Islet of Langerhans (tissue), 1 donor: ENCODE data around the gene TFF1.

ENCODE experiments used
- FAIRE-seq: peaks from one replicate; lab custom pipeline; 2011; peaks lifted over from hg19 to GRCh38; lab: Jason Lieb, UNC

TFF1 gene

DNA sequence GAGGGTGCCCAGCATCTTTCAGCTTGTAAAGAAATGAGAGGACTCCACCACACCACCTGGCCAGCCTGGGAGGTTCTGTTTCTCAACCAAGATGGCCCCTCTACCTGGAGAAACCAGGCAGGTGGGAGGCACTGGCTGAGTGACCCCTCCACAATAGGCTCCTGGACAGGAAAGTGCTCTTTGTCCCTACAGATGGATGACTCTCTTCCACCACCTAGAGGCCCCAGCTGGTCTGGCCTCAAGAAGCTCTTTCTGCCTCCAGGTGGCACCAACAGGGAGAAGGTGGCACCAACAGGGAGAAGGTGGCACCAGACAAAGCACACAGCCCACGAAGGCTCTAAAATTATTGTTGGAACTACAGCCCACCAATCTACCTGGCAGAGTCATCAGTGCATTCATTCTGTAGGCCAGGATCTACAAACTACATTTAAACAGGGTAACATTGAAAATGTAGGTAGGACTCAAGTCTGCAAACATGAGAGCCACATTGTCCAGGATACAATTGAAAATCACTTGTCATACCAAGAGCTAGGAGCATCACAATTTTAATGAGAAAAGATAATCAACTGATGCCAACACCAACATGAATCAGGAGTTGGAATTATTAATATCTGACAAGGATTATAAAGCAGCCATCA, 15.1 kb upstream of the TFF1 start:
- FAIRE-seq, result no peak

DNA sequence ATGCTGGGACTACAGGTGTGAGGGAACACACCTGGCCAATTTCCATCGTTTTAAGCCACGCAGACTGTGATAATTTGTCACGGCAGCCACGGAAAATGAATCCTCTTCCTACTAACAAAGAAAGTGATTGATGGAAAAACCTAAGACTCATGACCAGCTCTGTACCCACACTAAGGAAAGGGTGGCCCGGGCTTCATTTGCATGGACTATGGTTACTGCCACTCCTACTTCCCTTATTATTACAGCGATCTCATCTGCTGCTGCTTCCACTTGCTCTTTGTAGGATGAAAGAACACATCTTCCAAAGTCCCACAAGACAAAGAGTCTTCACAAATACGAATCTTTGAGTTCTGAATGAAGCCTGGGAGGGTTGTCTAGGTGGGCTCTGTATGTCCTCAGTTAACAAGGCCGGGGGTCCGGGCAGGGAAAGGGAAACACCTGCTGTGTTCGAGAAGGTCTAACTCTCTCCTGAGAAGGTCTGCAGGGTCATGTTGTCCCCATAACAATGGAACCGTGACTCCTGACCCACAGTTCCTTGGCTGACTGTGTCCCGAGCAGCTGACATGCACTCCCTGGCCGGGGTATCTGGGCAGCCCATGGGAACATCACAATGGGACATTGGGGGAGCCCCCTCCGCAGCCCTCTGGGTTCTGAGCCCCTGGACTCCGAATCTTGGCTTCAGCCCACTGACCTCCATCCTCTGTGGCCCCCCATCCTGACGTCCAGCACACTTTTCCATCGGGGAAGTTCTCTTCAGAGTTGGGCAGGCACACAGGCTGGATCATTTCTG, 13.3 kb upstream of the TFF1 start:
- no peak for FAIRE-seq

DNA sequence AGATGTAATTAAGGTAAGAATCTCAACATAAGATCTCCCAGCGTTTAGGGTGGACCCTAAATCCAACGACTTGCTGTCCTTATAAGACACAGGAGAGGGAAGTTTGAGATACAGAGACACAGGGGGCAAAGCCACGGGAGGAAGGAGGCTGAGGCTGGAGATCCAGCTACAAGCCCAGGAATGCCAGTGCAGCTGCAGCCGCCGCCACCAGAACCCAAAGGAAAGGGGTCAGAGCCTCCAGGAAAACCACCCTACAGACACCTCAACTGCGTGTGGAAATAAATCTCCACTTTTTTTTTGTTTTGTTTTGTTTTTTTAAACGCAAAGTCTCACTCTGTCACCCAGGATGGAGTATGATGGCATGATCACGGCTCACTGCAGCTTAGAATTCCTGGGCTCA, 12.1 kb upstream of the TFF1 start:
- no peak for FAIRE-seq

DNA sequence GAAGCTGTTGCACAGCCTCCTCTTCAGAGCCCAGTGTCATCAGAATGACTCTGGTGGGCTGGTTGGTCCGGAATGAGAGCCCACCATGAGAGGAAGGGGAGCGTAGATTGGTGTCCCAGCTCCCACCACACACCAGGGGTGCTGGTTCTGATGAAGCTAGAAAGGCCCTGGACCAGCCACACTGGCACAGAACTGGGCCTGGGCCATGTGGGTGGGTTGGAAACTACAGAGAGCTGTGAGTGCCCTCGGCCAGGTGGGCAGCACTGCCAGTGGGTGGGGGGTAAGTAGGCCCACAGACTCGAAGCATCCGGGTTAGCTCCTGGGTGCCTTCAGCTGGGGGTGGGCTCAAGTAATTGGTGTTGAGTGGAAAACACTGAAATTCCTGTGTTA, 11.6 kb upstream of the TFF1 start:
- FAIRE-seq, result no peak

DNA sequence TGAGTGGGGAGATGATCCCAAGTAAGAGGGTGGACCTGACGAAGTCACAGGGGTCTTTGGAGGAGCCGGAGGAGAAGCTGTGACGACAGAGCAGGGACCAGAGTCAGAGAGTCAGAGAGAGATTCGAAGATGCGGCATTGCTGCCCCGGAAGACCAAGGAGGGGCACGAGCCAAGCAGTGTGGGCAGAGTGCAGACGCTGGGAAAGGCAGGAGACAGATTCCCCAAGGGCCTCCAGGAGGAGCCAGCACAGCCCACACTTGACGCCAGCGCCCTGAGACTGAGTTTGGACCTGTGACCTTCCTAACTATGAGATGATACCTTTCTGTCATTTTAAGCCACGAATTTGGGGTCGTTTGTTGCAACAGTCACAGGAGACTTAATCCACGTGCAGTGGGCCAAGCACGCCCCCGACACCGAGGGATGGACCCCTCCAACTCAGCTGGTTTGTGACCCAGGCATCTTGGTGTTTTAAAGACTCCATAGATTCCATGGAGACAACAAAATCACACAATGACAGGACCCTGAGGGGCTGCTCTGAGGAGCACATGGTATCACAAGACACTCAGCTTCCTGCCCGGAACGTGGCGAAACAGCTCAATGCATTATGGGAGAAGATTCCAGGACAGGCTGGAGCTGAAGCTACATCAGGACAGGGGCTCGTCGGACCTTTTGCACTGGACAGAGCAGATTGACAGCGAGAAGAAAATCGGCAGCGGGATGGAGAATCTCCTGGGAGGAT, 11.0 kb upstream of the TFF1 start:
- FAIRE-seq, result no peak

GRCh38 chr21:42376338-42376982, 10.1 kb upstream of the TFF1 start:
- FAIRE-seq, result no peak

DNA sequence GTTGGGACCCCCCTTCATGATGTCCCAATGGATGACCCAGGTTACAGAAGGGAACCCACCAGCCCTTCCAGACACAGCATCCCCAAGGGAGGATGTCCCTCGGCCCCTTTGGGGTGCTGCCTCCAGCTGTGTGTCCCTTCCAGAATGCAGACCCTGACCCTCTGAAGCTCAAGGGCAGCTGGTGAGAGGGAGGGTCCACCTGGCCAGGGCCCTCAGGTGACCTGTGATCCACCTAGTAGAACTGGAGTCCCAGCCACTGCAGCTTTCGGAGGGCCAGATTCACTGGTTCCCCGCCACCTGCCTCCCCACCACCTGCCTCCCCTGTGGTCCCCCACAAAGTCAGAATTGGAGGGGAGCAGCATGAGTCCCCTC, 9.6 kb upstream of the TFF1 start:
- no peak for FAIRE-seq

DNA sequence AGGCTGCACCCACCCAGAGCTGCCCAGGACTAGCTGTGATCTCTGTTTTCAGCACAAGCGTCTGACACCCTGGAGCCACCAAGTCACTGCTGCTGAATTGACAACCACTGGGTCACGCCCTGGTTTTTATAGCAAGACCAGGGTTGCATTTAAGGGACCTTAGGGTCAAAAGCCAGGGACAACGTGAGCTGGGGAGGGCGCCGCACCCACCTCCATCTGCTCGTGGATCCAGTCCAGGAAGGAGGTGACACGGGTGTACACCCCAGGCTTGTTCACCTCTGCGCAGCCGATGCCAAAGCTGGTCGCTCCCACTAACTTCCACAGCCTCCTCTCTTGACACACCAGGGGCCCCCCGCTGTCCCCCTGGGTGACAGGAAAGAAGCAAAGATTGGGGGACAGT, 9.2 kb upstream of the TFF1 start:
- no peak for FAIRE-seq

DNA sequence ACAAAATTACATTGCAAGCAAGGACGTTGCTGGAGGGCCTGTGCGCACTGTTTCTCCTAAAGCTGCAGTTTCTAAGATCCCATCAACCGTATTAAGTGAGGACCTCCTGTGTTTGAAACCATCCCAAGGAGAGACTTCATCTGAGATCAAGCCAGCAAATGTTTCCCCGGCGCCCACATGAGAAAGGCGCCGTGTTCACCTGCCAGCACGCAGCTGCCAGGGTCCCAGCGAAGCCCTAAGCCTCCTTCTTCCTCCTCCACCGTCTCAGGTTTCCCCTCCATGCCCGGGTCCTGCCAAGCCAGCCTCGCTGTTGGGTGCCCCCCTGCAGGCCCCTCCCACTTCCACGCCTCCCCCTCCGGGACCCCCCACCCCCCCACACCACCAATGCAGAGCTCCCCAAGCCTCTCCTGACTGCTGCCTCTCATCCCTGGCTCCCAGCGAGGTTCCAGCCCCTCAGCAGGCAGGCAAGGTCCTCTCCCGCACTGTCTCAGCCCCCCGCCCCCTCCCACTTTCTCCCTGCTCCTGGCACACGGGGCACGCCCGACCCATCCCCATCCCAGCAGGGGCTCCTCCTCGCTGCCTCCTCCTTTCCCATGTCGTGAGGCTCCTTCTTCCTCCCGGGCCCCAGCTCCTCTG, 8.6 kb upstream of the TFF1 start:
- FAIRE-seq, result no peak

DNA sequence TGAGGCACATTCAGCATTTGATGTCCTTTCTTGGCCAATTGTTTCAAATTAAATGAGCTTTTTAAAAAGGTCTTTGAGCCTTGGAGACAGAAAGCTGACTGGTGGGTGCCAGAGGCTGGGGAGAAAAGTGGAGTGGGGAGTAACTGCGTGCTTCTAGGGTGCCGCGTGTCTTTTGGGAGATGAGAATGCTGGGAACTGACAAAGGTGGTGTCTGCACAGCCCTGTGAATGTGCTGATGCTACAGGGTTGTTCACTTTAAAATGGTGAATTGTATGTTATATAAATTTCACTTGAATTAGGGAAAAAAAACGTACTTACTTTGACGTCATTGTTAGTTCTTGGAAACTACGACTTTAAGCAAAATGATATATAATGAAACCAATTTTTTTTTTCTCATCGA, 8.1 kb upstream of the TFF1 start:
- FAIRE-seq, result no peak

- FAIRE-seq, result no peak
Measured at GRCh38 chr21:42373908-42374455, 7.6 kb upstream of the TFF1 start.

GRCh38 chr21:42373196-42373907, 7.0 kb upstream of the TFF1 start:
- FAIRE-seq, result no peak

- no peak for FAIRE-seq
Measured at GRCh38 chr21:42370894-42371654, 4.7 kb upstream of the TFF1 start.

GRCh38 chr21:42369821-42370220, 3.5 kb upstream of the TFF1 start:
- no peak for FAIRE-seq

GRCh38 chr21:42367367-42368165, 1.2 kb upstream of the TFF1 start:
- FAIRE-seq, result no peak

DNA sequence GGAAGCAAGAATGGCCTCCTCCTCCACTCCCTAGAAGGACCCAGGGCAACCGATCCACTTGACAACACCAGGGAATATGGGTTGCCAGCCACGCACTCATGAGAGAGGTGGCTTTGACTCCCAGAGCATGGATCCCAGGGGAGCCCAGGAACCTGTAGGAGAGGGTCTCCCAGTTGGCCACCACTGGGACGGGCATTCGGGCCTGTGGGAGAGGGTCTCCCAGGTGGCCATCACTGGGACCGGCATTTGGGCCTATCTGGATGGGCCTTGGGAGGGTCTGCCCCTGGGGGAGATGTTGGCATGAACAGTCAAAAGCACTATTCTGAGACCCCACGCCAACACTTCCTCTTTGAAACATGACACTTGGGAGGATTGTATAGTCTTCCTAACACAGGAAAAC, 565 bp downstream of the TFF1 start:
- FAIRE-seq, result no peak

GRCh38 chr21:42364304-42364865, 1.9 kb downstream of the TFF1 start:
- no peak for FAIRE-seq

- FAIRE-seq, result no peak
Measured at GRCh38 chr21:42363312-42363711, 3.0 kb downstream of the TFF1 start.

DNA sequence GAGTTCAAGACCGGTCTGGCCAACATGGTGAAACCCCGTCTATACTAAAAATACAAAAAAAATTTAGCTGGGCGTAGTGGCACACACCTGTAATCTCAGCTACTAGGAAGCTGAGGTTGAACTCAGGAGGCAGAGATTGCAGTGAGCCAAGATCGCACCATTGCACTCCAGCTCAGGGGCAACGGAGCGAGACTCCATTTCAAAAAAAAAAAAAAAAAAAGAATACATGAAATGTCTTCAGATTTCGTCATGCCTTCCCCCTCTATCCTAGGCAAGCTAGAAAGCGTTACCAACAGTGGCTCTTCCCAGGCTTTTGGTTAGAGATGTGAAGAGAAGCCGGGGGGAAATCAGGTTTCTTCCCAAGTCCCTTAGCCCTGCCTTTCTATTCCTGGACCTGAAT, 3.6 kb downstream of the TFF1 start:
- FAIRE-seq, result no peak

DNA sequence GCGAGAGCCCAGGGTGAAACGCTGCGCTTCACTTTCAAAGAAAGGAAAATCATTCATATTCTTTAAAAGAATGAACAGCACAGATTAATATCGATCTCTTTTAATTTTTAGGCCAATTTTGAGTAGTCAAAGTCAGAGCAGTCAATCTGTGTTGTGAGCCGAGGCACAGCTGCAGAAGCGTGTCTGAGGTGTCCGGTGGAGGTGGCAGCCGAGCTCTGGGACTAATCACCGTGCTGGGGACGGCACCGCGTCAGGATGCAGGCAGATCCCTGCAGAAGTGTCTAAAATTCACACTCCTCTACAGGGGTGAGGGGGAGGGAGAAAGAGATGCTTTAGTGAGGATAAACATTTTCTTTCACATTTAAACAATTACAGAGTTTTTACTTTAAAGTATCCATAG, 4.1 kb downstream of the TFF1 start:
- FAIRE-seq, result no peak
